Omental fat pad (tissue), 4 donors: ENCODE results near the gene FAM180B. TPM values are rescaled to one million over a fixed set of nuclear protein-coding genes. Genes with fewer than 3 reads are reported as not detected.
A peak's percentile ranks its signal among the peaks of the same experiment; 100 is the strongest.

ENCODE experiments used
- ATAC-seq: fragments of 150-250 bp; one replicate; pipeline ENCODE4 v1.9.1; 2016; ENCODE audit warnings: mild to moderate bottlenecking, moderate library complexity; ENCODE audit not compliant: low FRiP score
- DNase-seq: peaks from one replicate; pipeline ENCODE4 v3.0.0-alpha.2; 2019; ENCODE audit warnings: low spot score
- CTCF ChIP-seq, 3 donors: fragments of 450-650 bp; IDR thresholded peaks; one replicate each; pipeline ENCODE4 v1.5.1; 2016 to 2017; ENCODE audit warnings: antibody characterized with exemption in 3 of 3, mild to moderate bottlenecking in 3 of 3, moderate library complexity in 2 of 3
- total RNA-seq, 4 donors: library from RNA; depleted of rRNA; stranded (reverse); fragments of >200 nt; gene quantifications; one replicate each; pipeline ENCODE4 v1.1.0, GENCODE V29; 2016

FAM180B gene
- total RNA-seq, 4 donors from 2014 or later, result 0.48 TPM; not detected in 3

GRCh38 chr11:47589977-47590861 is 3.7 kb downstream of the FAM180B start:
- DNase-seq (no peak), ATAC-seq (peak; percentile 46)
- no peak for TF ChIP-seq CTCF (IDR thresholded peaks at IDR 0.05)

- DNase-seq (no peak), ATAC-seq (no peak)
- no peak for TF ChIP-seq CTCF (IDR thresholded peaks at IDR 0.05)
These were observed 5.3 kb downstream of the FAM180B start for GRCh38 chr11:47591764-47592163.

GRCh38 chr11:47592251-47592650 is 5.8 kb downstream of the FAM180B start:
- DNase-seq (no peak), ATAC-seq (no peak)
- no peak for TF ChIP-seq CTCF (IDR thresholded peaks at IDR 0.05)

GRCh38 chr11:47592970-47593369 is 6.5 kb downstream of the FAM180B start:
- DNase-seq (no peak), ATAC-seq (no peak)
- TF ChIP-seq CTCF (IDR thresholded peaks at IDR 0.05), result no peak

GRCh38 chr11:47593492-47593933 is 7.0 kb downstream of the FAM180B start:
- DNase-seq (no peak), ATAC-seq (no peak)
- no peak for TF ChIP-seq CTCF (IDR thresholded peaks at IDR 0.05)

- DNase-seq (no peak), ATAC-seq (no peak)
- TF ChIP-seq CTCF (IDR thresholded peaks at IDR 0.05), result no peak
These were observed 7.7 kb downstream of the FAM180B start, which contains the start of gene C1QTNF4 for GRCh38 chr11:47593934-47594855. Gene C1QTNF4 (minus strand): TSS chr11:47594411. CDS start chr11:47590810, 3,601 bp downstream.
